SU-DHL-6 (cell line): ENCODE data around the gene S100A7A.
"Not testable (repeated sequence)": the region's sequence is repeated elsewhere in the genome, so short reads cannot be mapped to it uniquely, and the experiment has no call there.

Experiments used
- H2AFZ ChIP-seq: fragments of 200-600 bp; sonication (generic); 2 replicates; pipeline ENCODE4 v1.6.1; 2014; ENCODE audit warnings: low read depth, mild to moderate bottlenecking, moderate library complexity, mixed read lengths, antibody characterized with exemption, low read length; ENCODE audit not compliant: severe bottlenecking
- H3F3A ChIP-seq: fragments of 200-600 bp; shearing (Covaris generic); 2 replicates; pipeline ENCODE4 v1.6.0; 2016; ENCODE audit warnings: antibody characterized with exemption, mild to moderate bottlenecking; ENCODE audit not compliant: insufficient read depth
- H3K27ac ChIP-seq: fragments of 200-600 bp; sonication (generic); 2 replicates; pipeline ENCODE4 v1.5.1; 2016; ENCODE audit warnings: low read depth, mild to moderate bottlenecking, low read length, moderate library complexity, mixed read lengths
- H3K27me3 ChIP-seq: fragments of 200-600 bp; sonication (generic), shearing (Covaris generic); 2 replicates; pipeline ENCODE4 v1.6.0; 2014; ENCODE audit warnings: mild to moderate bottlenecking, low read length
- H3K36me3 ChIP-seq: fragments of 200-600 bp; sonication (generic); 2 replicates; pipeline ENCODE4 v1.6.1; 2014; ENCODE audit warnings: mild to moderate bottlenecking, low read length, mixed read lengths
- H3K4me2 ChIP-seq: fragments of 300-600, 200-600 bp; shearing (Covaris generic), sonication (generic); 2 replicates; pipeline ENCODE4 v1.6.0; 2014; ENCODE audit warnings: low read length, low read depth, mild to moderate bottlenecking; ENCODE audit not compliant: poor library complexity, severe bottlenecking
- H3K4me3 ChIP-seq: fragments of 200-600 bp; sonication (generic); 2 replicates; pipeline ENCODE4 v1.5.1; 2014; ENCODE audit warnings: antibody characterized with exemption, low read length, mild to moderate bottlenecking, mixed read lengths; ENCODE audit not compliant: insufficient read depth, poor library complexity, severe bottlenecking
- H3K79me2 ChIP-seq: fragments of 200-600 bp; sonication (generic); 2 replicates; pipeline ENCODE4 v1.6.1; 2014; ENCODE audit warnings: mild to moderate bottlenecking, low read length, moderate library complexity; ENCODE audit not compliant: insufficient read depth
- H3K9ac ChIP-seq: fragments of 200-600 bp; sonication (generic); 2 replicates; pipeline ENCODE4 v1.7.0; 2014; ENCODE audit warnings: mild to moderate bottlenecking, low read length
- H3K9me2 ChIP-seq: fragments of 200-600 bp; sonication (generic); replicated peaks from 2 replicates; pipeline ENCODE4 v1.6.1; 2014; ENCODE audit warnings: low read length; ENCODE audit not compliant: insufficient read depth
- H3K9me3 ChIP-seq: fragments of 200-600 bp; sonication (generic); 2 replicates; pipeline ENCODE4 v1.6.1; 2014; ENCODE audit warnings: low read length, mixed read lengths; ENCODE audit not compliant: insufficient read depth
- H4K20me1 ChIP-seq: fragments of 200-600 bp; sonication (generic); 2 replicates; pipeline ENCODE4 v1.6.1; 2014; ENCODE audit warnings: low read depth, mild to moderate bottlenecking, antibody characterized with exemption, low read length, moderate library complexity, mixed read lengths
- CTCF ChIP-seq: fragments of 200-600 bp; sonication (generic); IDR thresholded peaks from one replicate; pipeline ENCODE4 v1.5.1; 2017; ENCODE audit warnings: antibody characterized with exemption, mild to moderate bottlenecking, low read length, moderate library complexity; ENCODE audit not compliant: insufficient read depth, poor library complexity, severe bottlenecking
- EZH2phosphoT487 ChIP-seq: fragments of 200-600 bp; sonication (generic), shearing (Covaris generic); conservative IDR thresholded peaks from 2 replicates; pipeline ENCODE4 v1.6.1; 2018; ENCODE audit warnings: mild to moderate bottlenecking, antibody characterized with exemption, low read length, moderate library complexity, mixed read lengths

Gene S100A7A

GRCh38 chr1:153417136-153417888, 992 bp downstream of the S100A7A start:
- Histone ChIP-seq H4K20me1 (no peaks in the 10 kb centered on the region), H3K4me3 (no peak overlapping the region), H3K4me2 (no peak overlapping the region), H3K9me3 (no peaks in the 10 kb centered on the region), H3K79me2 (no peaks in the 10 kb centered on the region), H2AFZ (no peak overlapping the region), H3F3A (no peaks in the 10 kb centered on the region), H3K27ac (no peak overlapping the region), H3K27me3 (no peaks in the 10 kb centered on the region), H3K9ac (no peak overlapping the region), H3K9me2 (no peaks in the 10 kb centered on the region), H3K36me3 (no peaks in the 10 kb centered on the region)
- TF ChIP-seq EZH2phosphoT487 (no peak), CTCF (no peak)

- not testable (repeated sequence) for H3K9ac ChIP-seq, H3K36me3 ChIP-seq, H3K9me3 ChIP-seq, H3K27ac ChIP-seq, H3K4me2 ChIP-seq, H3K9me2 ChIP-seq, H4K20me1 ChIP-seq, H3K4me3 ChIP-seq, H3F3A ChIP-seq, H3K79me2 ChIP-seq, H2AFZ ChIP-seq, H3K27me3 ChIP-seq
Observed at GRCh38 chr1:153418758-153419435, 2.6 kb downstream of the S100A7A start.

- not testable (repeated sequence) for H3K9me2 ChIP-seq, H2AFZ ChIP-seq, H3K27ac ChIP-seq, H3K27me3 ChIP-seq, H3K9ac ChIP-seq, H3K79me2 ChIP-seq, H3F3A ChIP-seq, H4K20me1 ChIP-seq, H3K9me3 ChIP-seq, H3K36me3 ChIP-seq, H3K4me2 ChIP-seq, H3K4me3 ChIP-seq
Observed at GRCh38 chr1:153419436-153419793, 3.1 kb downstream of the S100A7A start.

GRCh38 chr1:153420306-153420705, 4.0 kb downstream of the S100A7A start:
- Histone ChIP-seq H2AFZ (no peak overlapping the region), H3K4me3 (no peak overlapping the region), H3K9me2 (no peaks in the 10 kb centered on the region), H3K36me3 (no peaks in the 10 kb centered on the region), H3K79me2 (no peaks in the 10 kb centered on the region), H3K27me3 (no peaks in the 10 kb centered on the region), H3K9ac (no peak overlapping the region), H3K27ac (no peak overlapping the region), H3F3A (no peaks in the 10 kb centered on the region), H4K20me1 (no peaks in the 10 kb centered on the region), H3K4me2 (no peak overlapping the region), H3K9me3 (no peaks in the 10 kb centered on the region)
- TF ChIP-seq CTCF = no peak
- TF ChIP-seq EZH2phosphoT487 = no peak
